GM19372 (cell line): ENCODE results near the gene CNTN6.
"Not testable (repeated sequence)": the region's sequence is repeated elsewhere in the genome, so short reads cannot be mapped to it uniquely, and the experiment has no call there.

Experiments used
- ATAC-seq: cut with Tn5 transposase; IDR thresholded peaks from one replicate; pipeline ENCODE4 v1.9.1; 2021; ENCODE audit warnings: mild to moderate bottlenecking, low read depth, moderate library complexity; ENCODE audit not compliant: unreplicated experiment

Gene CNTN6

DNA sequence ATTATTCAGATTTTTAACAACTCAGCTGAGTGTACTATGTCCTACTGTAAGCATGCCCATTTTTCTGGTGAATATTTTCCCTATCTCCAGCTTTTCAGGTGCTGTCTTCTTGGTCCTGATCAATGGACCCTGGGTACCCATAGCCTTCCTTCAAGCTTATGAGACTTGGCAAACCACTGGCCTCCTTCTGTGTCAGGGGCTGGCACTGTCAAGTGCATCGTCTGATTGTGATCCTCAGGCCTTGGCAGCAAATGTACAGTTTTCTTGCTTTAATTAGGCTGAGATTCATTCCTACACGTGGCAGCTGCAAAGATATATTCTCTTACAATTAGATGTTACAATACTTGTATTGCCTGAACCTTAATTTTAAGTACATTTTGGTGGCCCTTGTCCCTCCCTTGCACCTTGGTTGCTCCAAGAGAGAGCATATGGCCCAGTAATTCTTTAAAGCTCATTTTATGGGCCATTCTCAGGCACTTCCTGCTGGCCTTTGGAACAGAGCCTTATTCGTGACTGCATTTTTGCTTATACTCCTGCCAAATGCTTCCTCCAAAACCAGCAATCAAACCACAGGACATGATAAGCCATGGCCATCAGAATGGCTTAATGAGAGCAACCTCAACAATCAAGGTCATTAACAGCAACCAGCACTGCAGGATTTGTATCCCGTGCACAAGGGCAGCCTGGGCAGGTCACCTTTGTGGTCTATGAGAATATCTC is 179.9 kb downstream of the CNTN6 start:
- ATAC-seq, result no peak

DNA sequence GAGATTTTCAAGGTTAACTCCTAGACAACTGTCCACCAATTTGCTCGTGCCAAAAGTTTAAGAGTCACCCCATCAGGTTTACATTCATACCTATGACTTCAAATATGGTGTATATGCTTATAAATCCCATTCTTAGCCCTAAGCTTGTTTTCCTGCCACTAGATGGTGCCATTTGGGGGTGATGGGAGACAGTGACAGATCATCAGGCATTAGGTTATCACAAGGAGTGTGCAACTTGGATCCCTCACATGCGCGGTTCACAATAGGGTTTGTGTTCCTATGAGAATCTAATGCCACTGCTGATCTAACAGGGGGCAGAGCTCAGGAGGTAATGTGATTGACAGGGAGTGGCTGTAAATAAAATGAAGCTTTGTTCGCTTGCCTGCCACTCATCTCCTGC is 182.7 kb downstream of the CNTN6 start:
- ATAC-seq, result no peak

DNA sequence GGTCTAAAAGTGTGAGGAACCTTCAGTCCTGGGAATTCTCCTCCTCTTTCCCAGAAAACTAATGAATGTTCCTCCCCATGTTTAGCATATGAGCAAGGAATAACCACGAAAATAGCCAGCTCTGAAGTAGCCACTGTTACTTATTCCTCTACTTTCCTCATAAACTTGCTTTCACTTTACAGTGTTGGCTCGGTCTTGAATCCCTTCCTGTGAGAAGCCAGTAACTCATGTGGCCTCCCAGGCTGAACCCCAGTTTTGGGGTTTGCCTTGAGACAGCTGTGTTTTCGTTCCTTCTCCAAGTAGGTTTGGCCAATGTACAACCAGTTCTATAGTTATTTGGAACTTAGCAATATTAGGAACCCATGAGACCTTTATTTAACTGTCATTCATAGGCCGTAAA is 195.0 kb downstream of the CNTN6 start:
- ATAC-seq, result no peak

DNA sequence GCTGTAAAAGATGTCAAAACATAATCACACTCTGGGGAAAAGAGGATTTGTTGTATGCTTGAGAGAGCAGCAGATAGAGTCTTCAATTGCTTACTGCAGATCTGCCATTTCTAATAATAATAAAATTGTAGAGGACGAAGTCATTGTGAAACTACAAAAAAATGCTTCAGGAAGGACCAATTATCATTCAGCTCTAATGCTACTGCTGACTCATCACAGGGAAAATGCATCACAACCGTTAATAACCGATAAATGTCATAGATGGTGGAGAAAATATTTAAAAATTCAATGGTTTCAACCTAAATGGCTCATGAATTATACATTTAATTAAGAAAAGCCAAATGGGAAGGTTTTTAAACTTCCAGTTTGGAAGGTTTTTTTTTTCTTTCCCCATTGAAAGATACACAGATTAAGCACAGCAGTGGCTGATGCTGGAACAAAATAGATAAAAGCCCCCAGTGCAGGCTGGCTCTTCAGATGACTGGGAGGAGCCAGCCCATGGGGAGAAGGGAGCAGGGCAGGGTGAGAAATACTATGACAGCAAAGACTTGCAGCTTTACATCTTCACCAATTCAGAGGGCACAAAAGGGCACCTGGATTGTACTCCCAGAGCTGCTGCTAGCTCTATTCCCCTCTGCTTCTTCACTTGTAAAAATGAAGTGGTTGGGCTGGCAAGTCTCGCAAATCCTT is 196.1 kb downstream of the CNTN6 start:
- no peak for ATAC-seq

DNA sequence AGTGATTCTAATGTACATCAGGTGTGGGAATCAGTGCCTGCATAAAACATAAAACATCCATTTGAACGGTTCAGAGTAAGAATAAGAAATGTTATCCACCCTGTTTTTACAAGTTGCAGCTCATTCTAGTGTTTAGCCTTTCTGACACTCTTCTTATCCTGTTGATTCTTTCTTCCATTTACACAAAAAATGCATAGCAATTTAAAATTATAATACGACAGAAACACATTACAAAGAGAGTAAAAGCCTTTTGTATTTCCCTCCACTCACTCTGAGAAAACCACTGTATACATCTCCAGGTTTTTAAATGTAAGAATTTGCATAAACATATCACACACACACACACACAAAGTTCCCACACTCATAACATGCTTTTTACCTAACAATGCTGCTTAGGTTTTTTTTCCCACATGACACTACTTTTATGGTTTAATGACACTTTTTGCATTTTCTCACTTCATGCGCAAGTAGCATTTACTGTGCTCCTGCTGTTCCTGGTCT is 199.8 kb downstream of the CNTN6 start:
- ATAC-seq, result no peak

DNA sequence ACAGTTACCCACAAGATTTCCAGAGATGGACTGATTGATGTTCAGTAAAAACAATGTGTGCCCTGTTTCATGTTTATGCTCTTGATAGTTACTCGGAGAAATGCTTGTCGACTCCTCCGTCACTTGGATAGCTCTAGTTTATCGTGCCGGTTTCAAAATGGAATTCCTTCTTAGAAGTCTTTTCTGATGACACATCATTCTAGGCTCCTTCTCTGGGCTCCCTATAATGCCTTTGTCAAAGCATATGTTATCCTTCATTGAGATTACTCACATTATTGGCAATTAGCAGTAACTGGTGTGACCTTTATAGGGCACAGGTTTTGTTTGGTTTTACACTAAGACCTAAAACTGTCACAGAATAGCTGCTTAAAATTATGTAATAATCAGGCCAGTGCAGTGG is 201.8 kb downstream of the CNTN6 start:
- no peak for ATAC-seq

DNA sequence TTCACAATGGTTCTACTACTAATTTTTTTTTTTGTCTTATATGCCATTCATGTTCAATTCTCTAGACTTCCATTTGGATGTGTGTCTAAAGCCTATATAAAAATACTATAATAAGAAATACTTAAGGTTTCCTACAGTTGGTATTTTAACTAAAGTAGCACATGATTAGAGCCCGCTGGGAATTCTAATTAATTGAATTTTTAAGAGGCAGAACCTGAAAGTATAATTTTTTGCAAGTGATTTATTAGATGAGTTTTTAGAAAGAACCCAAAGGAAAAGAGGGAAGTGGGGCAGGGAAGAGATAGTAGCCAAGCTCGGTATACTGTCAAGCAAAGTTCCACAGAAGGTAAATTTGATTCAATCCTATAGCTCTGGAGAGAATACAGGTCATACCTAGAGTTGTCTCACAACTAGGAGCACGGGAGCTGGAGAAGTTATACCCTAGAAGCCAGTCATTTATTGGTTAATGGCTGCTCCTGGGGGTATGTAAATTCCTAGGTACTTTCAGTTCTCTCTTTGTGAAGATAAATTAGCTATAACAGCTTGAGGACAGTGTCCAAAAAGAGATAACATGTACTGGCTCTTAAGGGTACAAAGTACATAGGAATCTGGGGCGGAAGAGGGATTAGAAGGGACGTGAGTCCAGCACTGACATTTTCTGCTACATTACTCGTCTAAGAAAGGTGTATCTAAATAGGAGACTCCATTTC is 225.6 kb downstream of the CNTN6 start:
- ATAC-seq, result no peak

DNA sequence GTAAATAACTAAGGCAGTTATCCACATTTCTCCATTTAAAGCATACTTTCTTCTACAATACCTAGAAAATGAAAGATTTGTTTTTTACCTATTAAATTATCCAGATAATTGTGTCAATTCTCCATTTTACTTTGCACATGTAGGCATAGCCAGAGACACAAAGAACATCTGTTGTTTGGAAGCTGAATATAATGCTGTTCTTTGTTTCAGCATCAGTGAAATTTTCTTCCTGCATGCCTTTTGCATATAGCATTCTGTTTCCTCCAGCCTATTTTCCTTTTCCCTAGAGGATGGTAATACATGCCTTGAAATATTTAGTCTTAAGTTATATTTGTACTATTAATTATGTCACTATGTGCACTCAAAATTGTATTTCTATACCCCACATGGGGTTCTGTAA is 233.7 kb downstream of the CNTN6 start:
- no peak for ATAC-seq

DNA sequence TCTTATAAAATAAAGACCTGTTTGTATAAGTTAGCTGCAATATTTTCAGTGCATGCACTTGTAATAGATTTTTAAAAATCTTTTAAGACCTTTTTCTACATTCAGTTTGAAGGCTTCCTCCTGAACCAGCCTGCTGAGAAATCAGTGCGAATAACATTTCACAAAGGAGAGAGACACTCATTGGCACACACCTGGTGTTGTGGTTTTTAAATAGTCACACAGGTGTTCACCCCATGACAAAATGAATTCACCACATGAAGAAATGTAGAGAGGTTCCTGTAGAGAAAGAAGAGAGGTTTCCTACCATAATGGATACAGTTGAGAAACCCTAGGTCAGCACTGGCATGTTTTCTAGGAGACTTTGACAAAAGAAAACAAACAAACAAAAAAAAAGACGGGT is 237.3 kb downstream of the CNTN6 start:
- no peak for ATAC-seq

DNA sequence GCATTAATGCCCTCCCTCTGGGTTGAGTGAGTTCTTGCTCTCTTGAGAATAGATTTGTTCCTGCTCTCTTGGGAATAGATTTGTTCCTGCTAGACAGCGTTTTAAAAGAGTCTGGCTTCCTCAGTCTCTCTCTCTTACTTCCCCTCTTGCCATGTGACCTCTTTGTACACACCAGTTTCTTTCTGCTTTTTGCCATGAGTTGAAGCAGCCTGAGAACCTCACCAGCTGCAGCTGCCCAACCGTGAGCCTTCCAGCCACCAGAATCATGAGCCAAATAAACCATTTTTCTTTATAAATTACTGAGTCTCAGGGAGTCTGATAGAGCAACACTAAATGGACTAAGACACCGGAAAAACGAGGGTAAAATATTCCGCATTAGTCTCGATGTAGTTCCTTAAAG is 253.6 kb downstream of the CNTN6 start:
- no peak for ATAC-seq

DNA sequence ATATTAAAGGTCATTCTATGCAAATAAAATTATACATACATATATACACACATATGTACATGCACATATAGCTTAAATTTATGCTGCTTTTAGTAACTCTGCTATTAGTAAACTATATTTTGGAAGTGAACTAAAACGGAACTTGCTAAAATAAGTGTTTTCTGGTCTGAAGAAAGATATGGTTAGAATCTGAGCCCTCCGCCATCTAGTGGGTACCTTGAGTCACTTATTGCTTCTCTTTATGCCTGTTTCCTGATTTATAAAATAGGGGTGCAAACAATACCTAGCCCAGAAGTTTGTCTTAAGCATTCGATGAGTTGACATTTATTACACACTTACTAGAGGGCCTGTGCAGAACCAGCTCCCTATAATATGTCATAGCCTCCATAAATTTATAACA is 255.7 kb downstream of the CNTN6 start:
- ATAC-seq, result no peak

DNA sequence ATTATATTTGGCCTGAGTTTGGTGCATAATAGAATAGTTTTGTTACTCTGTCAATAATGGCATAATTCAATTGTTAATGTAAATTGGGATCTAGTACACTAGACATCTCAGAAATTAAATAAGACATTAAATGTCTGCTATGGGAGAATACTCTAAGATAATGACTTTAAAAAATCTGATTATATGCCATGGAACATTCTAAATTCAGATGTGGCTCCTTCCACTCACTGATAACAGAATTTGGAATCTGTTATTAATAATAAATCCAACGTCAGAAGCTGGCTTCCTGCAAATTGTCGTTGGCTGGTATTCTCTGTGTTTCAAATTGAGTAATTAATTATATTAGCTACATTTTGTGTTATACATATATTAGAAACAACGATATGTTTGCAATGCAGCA is 258.1 kb downstream of the CNTN6 start:
- no peak for ATAC-seq

DNA sequence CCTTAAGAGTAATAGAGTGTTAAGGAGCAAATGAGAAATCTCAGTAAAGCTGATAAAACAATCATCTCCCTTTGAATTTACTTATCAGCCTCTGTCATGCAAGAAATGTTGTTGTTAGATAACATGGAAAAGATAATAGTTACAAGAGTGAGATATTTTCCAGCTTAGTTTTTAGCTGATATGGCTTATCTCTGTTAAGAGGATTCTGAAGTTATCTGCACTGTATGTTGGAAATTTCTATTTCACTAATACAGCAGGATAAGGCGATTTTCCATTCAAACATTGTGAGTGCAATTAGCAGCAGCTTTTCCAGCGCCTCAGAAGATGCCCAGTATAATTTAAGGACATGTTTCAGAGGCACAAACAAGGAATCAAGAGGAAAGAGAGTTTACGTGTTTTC is 262.9 kb downstream of the CNTN6 start:
- no peak for ATAC-seq

DNA sequence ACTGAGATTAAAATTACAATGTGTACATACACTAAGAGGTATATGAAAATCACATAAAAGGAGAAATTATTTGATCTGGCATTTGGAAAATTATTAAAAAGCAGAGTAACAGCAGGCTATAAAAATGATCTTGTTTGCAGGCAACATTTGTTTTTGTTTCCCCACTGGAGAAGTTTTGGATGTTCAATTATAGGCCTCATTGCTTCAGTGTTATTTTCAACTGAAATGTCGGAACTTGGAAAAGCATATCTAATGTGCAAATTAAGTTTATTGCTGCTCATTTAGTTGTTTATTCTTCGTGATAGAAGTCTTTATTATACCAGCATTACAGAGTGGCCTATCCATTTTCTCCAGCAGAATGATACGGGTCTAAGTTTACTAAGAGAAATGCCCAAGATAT is 263.3 kb downstream of the CNTN6 start:
- no peak for ATAC-seq

DNA sequence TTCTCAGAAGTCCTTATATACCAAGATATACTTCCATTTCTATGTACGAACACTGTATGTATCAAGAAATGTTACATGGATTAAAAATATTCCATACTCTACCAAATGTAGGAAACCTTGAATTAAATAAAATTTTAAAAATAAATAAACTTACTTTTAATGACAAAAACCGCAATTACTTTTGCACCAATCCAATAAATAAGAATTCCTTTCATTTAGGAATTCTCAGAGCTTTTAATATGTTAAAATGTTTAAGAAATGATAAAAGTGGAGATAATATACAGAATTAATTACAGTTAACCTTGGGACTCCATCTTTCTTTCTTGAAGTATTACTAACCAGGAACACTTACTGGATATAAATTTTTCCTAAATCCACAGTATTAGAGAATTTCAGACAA is 272.7 kb downstream of the CNTN6 start:
- ATAC-seq, result no peak

DNA sequence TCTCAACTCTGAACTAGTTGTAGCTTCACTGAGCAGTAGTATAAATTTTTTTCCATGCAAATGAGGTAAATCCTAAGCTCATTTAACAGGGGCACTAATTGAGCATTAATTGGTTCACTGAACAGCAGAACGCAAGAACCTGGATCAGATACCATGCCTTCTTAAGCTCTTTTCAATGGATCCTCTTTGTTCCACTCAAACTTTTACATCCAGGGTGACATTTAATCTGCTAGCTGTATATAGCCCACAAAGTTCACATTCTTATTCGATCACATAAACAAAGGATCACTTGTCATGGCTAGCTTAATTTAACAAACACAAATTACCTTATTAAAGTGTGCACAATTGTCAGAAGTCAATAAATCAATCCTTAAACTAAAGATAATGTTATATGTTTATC is 281.6 kb downstream of the CNTN6 start:
- ATAC-seq, result no peak

DNA sequence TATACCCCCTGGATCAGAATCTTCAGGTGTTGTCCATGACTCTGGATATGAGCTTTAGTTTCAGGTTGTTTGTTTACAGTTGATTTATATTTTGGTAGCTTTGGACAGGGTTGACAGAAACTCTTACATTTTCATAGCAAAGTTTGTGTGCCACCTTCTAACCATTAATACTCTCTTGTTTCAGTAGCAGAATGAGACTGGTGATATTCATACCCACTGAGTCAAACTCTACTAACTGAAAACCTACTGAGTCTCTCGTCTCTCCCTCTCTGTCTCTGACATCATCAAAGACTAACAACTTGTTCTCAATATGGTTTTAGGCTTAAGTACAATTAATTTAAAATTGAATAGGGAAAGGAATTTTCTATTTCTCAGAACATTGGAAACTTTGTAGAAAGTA is 282.3 kb downstream of the CNTN6 start:
- ATAC-seq, result no peak

DNA sequence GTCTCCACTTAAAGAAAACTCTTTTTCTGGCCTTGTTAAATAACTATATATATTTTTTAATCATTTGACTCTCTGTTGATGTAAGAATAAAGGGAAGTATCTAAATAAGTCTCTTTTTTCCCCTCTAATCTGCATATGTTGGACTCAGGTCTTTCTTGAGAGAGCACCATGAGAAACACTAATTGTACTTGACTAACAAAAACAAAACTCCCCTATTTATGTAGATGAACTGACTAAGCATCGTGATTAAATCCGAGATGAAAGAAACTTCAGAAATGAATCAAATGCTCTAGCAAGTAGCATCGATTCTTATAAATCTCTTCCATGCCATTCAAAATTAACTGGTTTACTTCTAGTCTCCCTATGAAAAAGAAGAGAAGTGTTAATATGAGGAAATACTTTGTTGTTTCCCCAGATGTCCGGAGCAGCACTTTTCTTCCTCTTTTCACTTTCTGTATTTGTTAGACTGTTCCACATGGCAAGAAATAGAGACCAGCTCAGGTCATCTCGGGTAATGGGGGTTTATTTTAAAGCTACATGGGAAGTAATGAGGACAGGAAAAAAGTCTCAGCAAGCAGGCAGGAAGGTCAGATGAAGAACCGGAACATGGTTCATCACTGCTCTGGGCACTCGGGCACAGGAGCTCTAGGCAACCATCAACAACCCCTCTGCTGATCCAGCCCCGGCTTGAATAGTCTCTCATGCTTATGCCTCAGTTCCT is 288.3 kb downstream of the CNTN6 start:
- peak; percentile 70 for ATAC-seq

DNA sequence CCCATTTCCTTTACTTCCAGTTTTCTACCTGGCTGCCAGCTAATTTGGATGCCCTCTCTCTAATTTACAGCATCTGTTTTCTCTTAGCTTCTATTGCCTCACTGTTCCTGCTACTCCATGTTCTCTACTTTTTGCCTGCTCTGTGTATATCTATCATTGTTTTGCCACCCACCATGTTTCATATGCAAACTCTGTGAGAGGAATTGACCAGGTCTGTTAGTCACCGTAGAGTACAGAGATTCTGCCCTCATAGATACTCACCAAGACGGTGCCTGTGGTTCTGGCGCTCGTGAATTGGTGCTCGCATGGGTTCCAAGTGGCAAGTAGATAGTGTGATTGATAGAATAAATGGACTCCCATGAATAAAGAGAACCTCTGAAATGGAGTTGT is 288.8 kb downstream of the CNTN6 start:
- ATAC-seq, result peak; percentile 36

DNA sequence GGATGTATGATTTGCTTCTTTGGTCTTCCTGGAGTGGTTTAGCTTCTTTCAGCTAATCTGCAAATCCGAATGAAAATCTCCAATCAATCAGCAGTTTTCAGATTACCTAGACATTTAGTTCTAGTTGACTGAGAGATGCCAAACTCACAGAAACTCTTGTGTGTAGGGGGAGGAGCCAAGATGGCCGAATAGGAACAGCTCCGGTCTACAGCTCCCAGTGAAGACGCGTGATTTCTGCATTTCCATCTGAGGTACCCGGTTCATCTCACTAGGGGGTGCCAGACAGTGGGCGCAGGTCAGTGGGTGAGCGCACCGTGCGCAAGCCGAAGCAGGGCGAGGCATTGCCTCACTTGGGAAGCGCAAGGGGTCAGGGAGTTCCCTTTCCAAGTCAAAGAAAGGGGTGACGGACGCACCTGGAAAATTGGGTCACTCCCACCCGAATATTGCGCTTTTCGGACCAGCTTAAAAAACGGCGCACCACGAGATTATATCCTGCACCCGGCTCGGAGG is 294.6 kb downstream of the CNTN6 start:
- ATAC-seq, result not testable (repeated sequence)

DNA sequence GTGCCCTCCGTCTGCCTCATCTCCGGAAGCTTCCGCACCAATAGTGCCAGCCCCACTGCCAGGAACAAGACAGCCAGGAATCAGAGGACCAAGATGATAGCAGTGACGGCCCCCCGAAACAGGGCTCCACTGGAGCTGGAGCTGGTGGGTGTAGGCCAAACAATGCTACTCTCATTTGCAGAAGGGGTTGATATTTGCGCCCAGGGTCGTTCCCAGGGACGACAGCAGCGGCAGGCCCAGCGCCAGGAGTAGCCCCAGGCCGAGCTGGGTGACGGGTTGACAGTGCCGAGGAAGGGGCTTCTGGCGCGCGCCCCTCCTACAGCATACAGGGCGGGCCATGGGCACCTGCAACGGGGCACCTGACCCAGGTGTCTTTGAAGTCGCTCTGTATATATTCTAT is 301.4 kb downstream of the CNTN6 start:
- ATAC-seq, result no peak
